ENCODE results near the gene SLC23A1. TPM values are rescaled to one million over a fixed set of nuclear protein-coding genes. Genes with fewer than 3 reads are reported as not detected.

SLC23A1 gene
- total and polyA plus RNA-seq, 2 donors (not counting 1 experiment from before 2014, with no cell fraction given), result 5.8 to 9.6 TPM

DNA sequence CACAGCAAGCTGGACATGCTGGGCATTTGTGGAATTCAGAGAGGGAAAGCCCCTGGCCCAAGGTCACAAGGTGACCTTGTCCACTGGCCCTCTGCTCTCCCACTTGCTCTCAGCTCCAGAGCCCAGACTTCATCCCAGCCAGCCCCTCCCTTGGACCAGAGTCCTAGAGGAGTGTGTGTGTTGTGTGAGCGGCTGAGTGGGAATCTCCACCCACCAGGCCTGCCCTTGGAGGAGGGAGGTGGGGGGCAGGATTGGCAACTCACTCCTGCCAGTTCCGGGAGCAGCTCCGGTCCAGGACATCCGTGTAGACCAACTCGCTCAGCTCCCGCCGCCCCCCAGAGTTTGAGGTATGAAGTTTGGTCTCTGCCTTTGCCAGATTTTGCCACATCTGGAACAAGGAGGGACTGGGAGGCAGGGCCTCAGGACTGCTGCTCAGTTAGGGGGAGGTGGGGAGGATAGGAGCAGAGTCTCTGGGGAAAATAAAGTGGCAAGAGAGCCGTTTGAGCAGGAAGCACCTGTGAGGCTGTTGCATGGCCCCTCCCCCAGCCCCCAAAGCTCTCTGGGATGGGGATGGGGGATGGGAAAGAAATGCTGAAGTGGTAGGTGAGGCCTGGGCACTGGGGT is 5.2 kb upstream of the SLC23A1 start:
- CTCF ChIA-PET, result interaction anchor here (0.6 to 5.3 kb wide), 11 partner anchors 11 to 178 kb away, joined by 3 to 39 read pairs (median 4); partner anchors contain the start of genes PAIP2 and SPATA24
- Mint-ChIP-seq H3K27ac (peak overlapping the region; percentile 99), H3K4me3 (peak overlapping the region; percentile 99), H3K27me3 (no peaks in the 10 kb centered on the region), H3K4me1 (peaks cover 87% of the 10 kb centered on the region), H3K9me3 (ENCODE audit: insufficient read depth) (no peaks in the 10 kb centered on the region)
- H3K9ac ChIP-seq (ENCODE audit: low read length), result peak overlapping the region; percentile 76
- intact Hi-C loops (cut with micrococcal nuclease), result loop anchor here (2.0 kb wide), 1 partner anchor 16 kb away; the partner anchor contains the start of gene SPATA24
- WGBS (ENCODE audit: insufficient coverage), result 21% methylated on average over 6 of the region's 8 CpGs
- peak overlapping the region; percentile 44 to 76 (median 66) for H3K4me3 ChIP-seq (ENCODE audit: control extremely low read depth in 1 of 5, extremely low read depth in 1 of 5, insufficient read depth in 1 of 5, low read depth in 2 of 5, low read length in 4 of 5)
- H3K79me2 ChIP-seq (ENCODE audit: control insufficient read depth, insufficient read depth, low read length), result peaks cover 34% of the 10 kb centered on the region
- no peaks in the 10 kb centered on the region for H3K36me3 ChIP-seq (replicated peaks in 1 of 2; ENCODE audit: control extremely low read depth in 1 of 2, control insufficient read depth in 1 of 2, extremely low read depth in 1 of 2, insufficient read depth in 2 of 2, low read length in 1 of 2)
- peak overlapping the region; percentile 86 to 89 for H3K27ac ChIP-seq (ENCODE audit: low read length in 2 of 2)
- H4K20me1 ChIP-seq (ENCODE audit: control insufficient read depth, insufficient read depth, low read length, poor library complexity, severe bottlenecking), result no peaks in the 10 kb centered on the region
- ATAC-seq (ENCODE audit: low read depth), result peak; percentile 19
- peak overlapping the region; percentile 68 for H2AFZ ChIP-seq (ENCODE audit: insufficient read depth, low read depth, low read length, poor library complexity, severe bottlenecking)
- TF ChIP-seq, protein P1, sequence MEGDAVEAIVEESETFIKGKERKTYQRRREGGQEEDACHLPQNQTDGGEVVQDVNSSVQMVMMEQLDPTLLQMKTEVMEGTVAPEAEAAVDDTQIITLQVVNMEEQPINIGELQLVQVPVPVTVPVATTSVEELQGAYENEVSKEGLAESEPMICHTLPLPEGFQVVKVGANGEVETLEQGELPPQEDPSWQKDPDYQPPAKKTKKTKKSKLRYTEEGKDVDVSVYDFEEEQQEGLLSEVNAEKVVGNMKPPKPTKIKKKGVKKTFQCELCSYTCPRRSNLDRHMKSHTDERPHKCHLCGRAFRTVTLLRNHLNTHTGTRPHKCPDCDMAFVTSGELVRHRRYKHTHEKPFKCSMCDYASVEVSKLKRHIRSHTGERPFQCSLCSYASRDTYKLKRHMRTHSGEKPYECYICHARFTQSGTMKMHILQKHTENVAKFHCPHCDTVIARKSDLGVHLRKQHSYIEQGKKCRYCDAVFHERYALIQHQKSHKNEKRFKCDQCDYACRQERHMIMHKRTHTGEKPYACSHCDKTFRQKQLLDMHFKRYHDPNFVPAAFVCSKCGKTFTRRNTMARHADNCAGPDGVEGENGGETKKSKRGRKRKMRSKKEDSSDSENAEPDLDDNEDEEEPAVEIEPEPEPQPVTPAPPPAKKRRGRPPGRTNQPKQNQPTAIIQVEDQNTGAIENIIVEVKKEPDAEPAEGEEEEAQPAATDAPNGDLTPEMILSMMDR (IDR thresholded peaks at IDR 0.05), result no peak
- no peak for TF ChIP-seq EZH2 (IDR thresholded peaks at IDR 0.05; ENCODE audit: borderline replicate concordance, insufficient read depth, low read depth, low read length, poor library complexity, severe bottlenecking)
- H3K4me1 ChIP-seq (ENCODE audit: control insufficient read depth in 2 of 2, insufficient read depth in 2 of 2, low read length in 2 of 2), result peaks cover 68 to 91% of the 10 kb centered on the region in 2 donors
- H3K9me3 ChIP-seq (ENCODE audit: control extremely low read depth in 1 of 3, control insufficient read depth in 2 of 3, insufficient read depth in 1 of 3, low read length in 2 of 3), result peaks cover 0 to 4% (median 0%) of the 10 kb centered on the region in 3 donors
- peak overlapping the region; percentile 91 for H3K4me2 ChIP-seq (replicated peaks; ENCODE audit: low read depth, low read length, poor library complexity, severe bottlenecking)
- POLR2A ChIA-PET, result interaction anchor here (0.9 to 8.4 kb wide), 9 partner anchors 15 to 282 kb away, joined by 3 to 70 read pairs (median 4); partner anchors contain the start of genes MATR3, PAIP2 and SPATA24
- H3K27me3 ChIP-seq (replicated peaks in 1 of 4; ENCODE audit: control extremely low read depth in 1 of 4, control insufficient read depth in 3 of 4, insufficient read depth in 4 of 4, low read length in 3 of 4), result no peaks in the 10 kb centered on the region
- DNase-seq, result peak; percentile 89
